PC-9 (cell line): ENCODE data around the gene AHCYL2. TPM values are rescaled to one million over a fixed set of nuclear protein-coding genes. Genes with fewer than 3 reads are reported as not detected.

ENCODE experiments used
- BruUV-seq: library from RNA; stranded (reverse); fragments of 400-500 nt; replicated peaks from 2 replicates; lab custom pipeline; 2021; lab: Mats Ljungman, UMichigan
- CTCF ChIA-PET: fragments of 300-600 bp; sonication (Branson Sonifier 250); formaldehyde crosslinking; loops from one replicate; lab custom pipeline; 2022; ENCODE audit warnings: antibody characterized with exemption; lab: Charles Lee
- POLR2A ChIA-PET: fragments of 300-600 bp; sonication (Branson Sonifier 250); formaldehyde crosslinking; loops from one replicate; lab custom pipeline; 2022; ENCODE audit warnings: antibody characterized with exemption; ENCODE audit not compliant: unreplicated experiment; lab: Charles Lee
- DNase-seq, 2 experiments: peaks; one replicate each; pipeline versions ENCODE4 v3.0.0 to v3.0.0-alpha.2; 2015 to 2022; ENCODE audit warnings: mixed read lengths in 1 of 2
- H2AFZ ChIP-seq: fragments of 200-600 bp; sonication (generic); 2 replicates; pipeline ENCODE4 v1.8.1; 2017; ENCODE audit warnings: antibody characterized with exemption
- H3F3A ChIP-seq: fragments of 200-600 bp; sonication (generic); 2 replicates; pipeline ENCODE4 v1.8.1; 2017; ENCODE audit warnings: antibody characterized with exemption, mild to moderate bottlenecking, low read depth; ENCODE audit not compliant: insufficient read depth
- H3K27ac ChIP-seq: fragments of 200-600 bp; sonication (generic); 2 replicates; pipeline ENCODE4 v1.6.1; 2016; ENCODE audit warnings: mixed run types
- H3K27me3 ChIP-seq: fragments of 200-600 bp; sonication (generic); 2 replicates; pipeline ENCODE4 v1.6.1; 2016; ENCODE audit warnings: low read depth, mixed run types; ENCODE audit not compliant: insufficient read depth
- H3K36me3 ChIP-seq: fragments of 200-600 bp; sonication (generic); 2 replicates; pipeline ENCODE4 v1.6.1; 2016; ENCODE audit warnings: low read depth, mixed run types
- H3K4me1 ChIP-seq: fragments of 200-600 bp; sonication (generic); replicated peaks from 2 replicates; pipeline ENCODE4 v1.6.1; 2016; ENCODE audit warnings: mixed run types; ENCODE audit not compliant: insufficient read depth
- H3K4me2 ChIP-seq: fragments of 200-600 bp; sonication (generic); 2 replicates; pipeline ENCODE4 v1.6.1; 2017; ENCODE audit warnings: mixed run types
- H3K4me3 ChIP-seq: fragments of 200-600 bp; sonication (generic); 2 replicates; pipeline ENCODE4 v1.6.1; 2016; ENCODE audit warnings: mixed run types
- H3K79me2 ChIP-seq: fragments of 200-600 bp; sonication (generic); 2 replicates; pipeline ENCODE4 v1.6.1; 2017; ENCODE audit warnings: low read depth, mixed run types
- H3K9me2 ChIP-seq: fragments of 200-600 bp; sonication (generic); 2 replicates; pipeline ENCODE4 v1.8.1; 2017; ENCODE audit warnings: mild to moderate bottlenecking; ENCODE audit not compliant: insufficient read depth
- H3K9me3 ChIP-seq: fragments of 200-600 bp; sonication (generic); 2 replicates; pipeline ENCODE4 v1.8.1; 2016; ENCODE audit warnings: low read depth; ENCODE audit not compliant: insufficient read depth
- H4K20me1 ChIP-seq: fragments of 200-600 bp; sonication (generic); 2 replicates; pipeline ENCODE4 v1.8.1; 2017; ENCODE audit not compliant: insufficient read depth
- CTCF ChIP-seq: fragments of 200-600 bp; sonication (generic); conservative IDR thresholded peaks from 2 replicates; pipeline ENCODE4 v1.6.1; 2017; ENCODE audit warnings: mixed run types, antibody characterized with exemption, mild to moderate bottlenecking, moderate library complexity
- EZH2 ChIP-seq: fragments of 200-600 bp; sonication (generic); IDR thresholded peaks from 2 replicates; pipeline ENCODE4 v1.8.0; 2017; ENCODE audit warnings: antibody characterized with exemption, low read depth
- intact Hi-C: fragments of 100-400 bp; cut with micrococcal nuclease; formaldehyde crosslinking; loops from one replicate; pipeline ENCODE4 v1.10.0; 2022; ENCODE audit not compliant: unreplicated experiment
- total RNA-seq: library from RNA; stranded (reverse); gene quantifications from 2 replicates; pipeline ENCODE4 v1.2.3, GENCODE V29; 2021

The AHCYL2 gene
- total RNA-seq, 1 experiment from 2014 or later = 15.7 TPM

GRCh38 chr7:129255800-129256199, 31.0 kb downstream of the AHCYL2 start:
- no peak for DNase-seq
- H3K36me3 ChIP-seq = no peaks in the 10 kb centered on the region
- CTCF ChIA-PET = no interaction called here
- no peaks in the 10 kb centered on the region for H3K27me3 ChIP-seq
- no peaks in the 10 kb centered on the region for H3K9me3 ChIP-seq
- H3K79me2 ChIP-seq = no peaks in the 10 kb centered on the region
- H3K27ac ChIP-seq = no peak overlapping the region
- H3F3A ChIP-seq = no peaks in the 10 kb centered on the region
- no peak overlapping the region for H3K4me3 ChIP-seq
- no peak for TF ChIP-seq CTCF
- TF ChIP-seq EZH2 = no peak
- H3K4me2 ChIP-seq = no peak overlapping the region
- no peaks in the 10 kb centered on the region for H3K9me2 ChIP-seq
- no peaks in the 10 kb centered on the region for H3K4me1 ChIP-seq
- H4K20me1 ChIP-seq = no peaks in the 10 kb centered on the region
- intact Hi-C loops = no loop called here
- POLR2A ChIA-PET = no interaction called here
- no peak overlapping the region for H2AFZ ChIP-seq
- no TSS peak for BruUV-seq

GRCh38 chr7:129256221-129256620, 31.4 kb downstream of the AHCYL2 start:
- H4K20me1 ChIP-seq = no peaks in the 10 kb centered on the region
- H3K27me3 ChIP-seq = no peaks in the 10 kb centered on the region
- no peaks in the 10 kb centered on the region for H3K9me3 ChIP-seq
- ChIA-PET CTCF (no interaction called here), POLR2A (no interaction called here)
- H3K4me3 ChIP-seq = no peak overlapping the region
- BruUV-seq = no TSS peak
- H3K4me1 ChIP-seq = no peaks in the 10 kb centered on the region
- H3K9me2 ChIP-seq = no peaks in the 10 kb centered on the region
- intact Hi-C loops = no loop called here
- TF ChIP-seq CTCF (no peak), EZH2 (no peak)
- no peaks in the 10 kb centered on the region for H3F3A ChIP-seq
- no peaks in the 10 kb centered on the region for H3K36me3 ChIP-seq
- H3K79me2 ChIP-seq = no peaks in the 10 kb centered on the region
- H2AFZ ChIP-seq = no peak overlapping the region
- H3K27ac ChIP-seq = no peak overlapping the region
- H3K4me2 ChIP-seq = no peak overlapping the region
- DNase-seq = no peak

GRCh38 chr7:129257168-129257567, 32.3 kb downstream of the AHCYL2 start:
- H3K27ac ChIP-seq = no peak overlapping the region
- no peaks in the 10 kb centered on the region for H4K20me1 ChIP-seq
- no peaks in the 10 kb centered on the region for H3K4me1 ChIP-seq
- intact Hi-C loops = no loop called here
- H2AFZ ChIP-seq = no peak overlapping the region
- no peak for TF ChIP-seq EZH2
- no peak for TF ChIP-seq CTCF
- no peak overlapping the region for H3K4me2 ChIP-seq
- DNase-seq = no peak
- no TSS peak for BruUV-seq
- H3F3A ChIP-seq = no peaks in the 10 kb centered on the region
- H3K9me3 ChIP-seq = no peaks in the 10 kb centered on the region
- H3K27me3 ChIP-seq = no peaks in the 10 kb centered on the region
- no peaks in the 10 kb centered on the region for H3K79me2 ChIP-seq
- H3K9me2 ChIP-seq = no peaks in the 10 kb centered on the region
- ChIA-PET CTCF (interaction anchor here (0.8 kb wide), 1 partner anchor 291 kb away, joined by 3 read pairs; no protein-coding TSS in a partner anchor), POLR2A (no interaction called here)
- no peaks in the 10 kb centered on the region for H3K36me3 ChIP-seq
- H3K4me3 ChIP-seq = no peak overlapping the region
